K562 (cell line): ENCODE results near the gene FAM107B. TPM values are rescaled to one million over a fixed set of nuclear protein-coding genes. Genes with fewer than 3 reads are reported as not detected.

ENCODE experiments used
- ATAC-seq: fragments of 200-7000 bp; cut with Tn5 transposase; 3 replicates; pipeline ENCODE4 v1.9.1; 2020; ENCODE audit warnings: moderate library complexity
- BruUV-seq: library from RNA; stranded (reverse); fragments of 400-500 nt; replicated peaks from 2 replicates; lab custom pipeline; 2021; lab: Mats Ljungman, UMichigan
- CTCF ChIA-PET: fragments of 300-600 bp; formaldehyde crosslinking; extraction: SDS; loops from one replicate; lab custom pipeline; 2021; ENCODE audit warnings: low intra/inter-chr PET ratio; lab: Yijun Ruan, JAX
- POLR2A ChIA-PET: fragments of 300-600, 350-650 bp; sonication (Branson Sonifier 250); formaldehyde crosslinking; extraction: SDS; loops from one replicate; lab custom pipeline; 2021; ENCODE audit warnings: antibody characterized with exemption, inconsistent platforms; lab: Yijun Ruan, JAX
- DNase-seq, 4 experiments: peaks; one replicate each; pipeline versions ENCODE4 v3.0.0 to v3.0.0-alpha.2; 2011 to 2018; ENCODE audit warnings: low spot score in 3 of 4, mixed read lengths in 3 of 4; ENCODE audit errors: extremely low read depth in 1 of 4
- FAIRE-seq: peaks from 2 replicates; lab custom pipeline; 2011; peaks lifted over from hg19 to GRCh38; lab: Jason Lieb, UNC
- H2AFZ ChIP-seq: 2 replicates; pipeline ENCODE4 v1.6.0; 2011; ENCODE audit warnings: low read depth, low read length, control low read depth, inconsistent platforms
- H3K27ac ChIP-seq: fragments of 200-600 bp; 3 replicates; pipeline ENCODE4 v1.8.0; 2011; ENCODE audit warnings: low read depth, mild to moderate bottlenecking, control low read depth, inconsistent platforms, low read length, moderate library complexity, mixed read lengths; ENCODE audit errors: extremely low read depth
- H3K27me3 ChIP-seq, 2 experiments: fragments of 300-600 bp in 1 of 2; 2 replicates in 1 of 2; 3 replicates in 1 of 2; pipeline versions ENCODE4 v1.6.0 to v1.8.0; 2011; ENCODE audit warnings: inconsistent platforms in 2 of 2, low read length in 2 of 2, mild to moderate bottlenecking in 1 of 2, mixed read lengths in 1 of 2, moderate library complexity in 1 of 2; ENCODE audit not compliant: control insufficient read depth in 2 of 2, insufficient read depth in 2 of 2
- H3K36me3 ChIP-seq: fragments of 300-600 bp; 3 replicates; pipeline ENCODE4 v1.8.0; 2011; ENCODE audit warnings: mild to moderate bottlenecking, low read length, inconsistent platforms; ENCODE audit not compliant: control insufficient read depth, insufficient read depth
- H3K4me1 ChIP-seq, 2 experiments: fragments of 200-600 bp in 1 of 2; replicated peaks in 1 of 2; 2 replicates in 1 of 2; 3 replicates in 1 of 2; pipeline versions ENCODE4 v1.5.1 to v1.8.0; 2011; ENCODE audit warnings: inconsistent platforms in 2 of 2, low read length in 2 of 2, mild to moderate bottlenecking in 1 of 2, mixed read lengths in 1 of 2, moderate library complexity in 1 of 2; ENCODE audit not compliant: control insufficient read depth in 2 of 2, insufficient read depth in 2 of 2
- H3K4me2 ChIP-seq: 2 replicates; pipeline ENCODE4 v1.6.1; 2011; ENCODE audit warnings: low read length, control low read depth, inconsistent platforms, mixed read lengths; ENCODE audit not compliant: insufficient read depth
- H3K4me3 ChIP-seq: fragments of 200-600 bp; sonication (generic), shearing (Covaris generic); 2 replicates; pipeline ENCODE4 v1.5.1; 2016; ENCODE audit warnings: control low read depth, inconsistent platforms
- H3K79me2 ChIP-seq: fragments of 200-600 bp; 3 replicates; pipeline ENCODE4 v1.8.0; 2011; ENCODE audit warnings: low read length, inconsistent platforms; ENCODE audit not compliant: control insufficient read depth, insufficient read depth
- H3K9ac ChIP-seq, 2 experiments: 2 replicates each; pipeline versions ENCODE4 v1.6.0 to v1.6.1; 2011; ENCODE audit warnings: low read depth in 2 of 2, low read length in 2 of 2, control low read depth in 1 of 2, inconsistent platforms in 1 of 2, mild to moderate bottlenecking in 1 of 2, mixed read lengths in 1 of 2; ENCODE audit not compliant: insufficient read depth in 1 of 2
- H3K9me1 ChIP-seq: one replicate; pipeline ENCODE4 v1.6.0; 2011; ENCODE audit warnings: inconsistent platforms, mild to moderate bottlenecking, low read length, moderate library complexity; ENCODE audit not compliant: control insufficient read depth, insufficient read depth
- H3K9me3 ChIP-seq: replicated peaks from 2 replicates; pipeline ENCODE4 v1.5.1; 2011; ENCODE audit warnings: low read depth, low read length, inconsistent platforms; ENCODE audit not compliant: control insufficient read depth, insufficient read depth
- H4K20me1 ChIP-seq: replicated peaks from 2 replicates; pipeline ENCODE4 v1.6.1; 2011; ENCODE audit warnings: low read length, inconsistent platforms, mixed read lengths; ENCODE audit not compliant: control insufficient read depth, insufficient read depth
- BRF1 ChIP-seq: IDR thresholded peaks from 3 replicates; pipeline ENCODE4 v1.6.1; 2011; ENCODE audit warnings: borderline replicate concordance, mild to moderate bottlenecking; ENCODE audit not compliant: insufficient read length; ENCODE audit errors: extremely low read depth
- ELF1 ChIP-seq: fragments of 200-800 bp; sonication (Bioruptor generic); IDR thresholded peaks from 2 replicates; pipeline ENCODE4 v1.6.1; 2016; ENCODE audit warnings: missing genetic modification characterization, missing compliant biosample characterization
- ETS1 ChIP-seq: conservative IDR thresholded peaks from 2 replicates; pipeline ENCODE4 v1.6.1; 2011; ENCODE audit warnings: low read depth, mild to moderate bottlenecking, low read length; ENCODE audit not compliant: control insufficient read depth
- MECOM ChIP-seq: fragments of 250-450 bp; sonication (Bioruptor Pico); IDR thresholded peaks from 2 replicates; pipeline ENCODE4 v1.8.0; 2022; ENCODE audit warnings: inconsistent platforms
- MEIS2 ChIP-seq: fragments of 450-650 bp; IDR thresholded peaks from 2 replicates; pipeline ENCODE4 v1.6.1; 2014; ENCODE audit warnings: mild to moderate bottlenecking; ENCODE audit not compliant: partially characterized antibody
- MLLT1 ChIP-seq, 2 experiments: fragments of 450-650 bp; IDR thresholded peaks; 2 replicates each; pipeline ENCODE4 v1.6.1; 2016
- NFXL1 ChIP-seq: fragments of 450-650 bp; formaldehyde crosslinking; IDR thresholded peaks from 2 replicates; pipeline ENCODE4 v1.4.0; 2021; ENCODE audit warnings: mild to moderate bottlenecking
- SMAD1 ChIP-seq: fragments of 150-350 bp; IDR thresholded peaks from 2 replicates; pipeline ENCODE4 v1.6.1; 2014; ENCODE audit warnings: low read length, low read depth; ENCODE audit not compliant: partially characterized antibody
- SMARCA5 ChIP-seq: fragments of 450-650 bp; IDR thresholded peaks from 2 replicates; pipeline ENCODE4 v1.6.1; 2016
- SNIP1 ChIP-seq: fragments of 450-650 bp; IDR thresholded peaks from 2 replicates; pipeline ENCODE4 v1.7.1; 2017; ENCODE audit warnings: low read depth, mild to moderate bottlenecking
- TCF3 ChIP-seq: sonication (generic); formaldehyde crosslinking; IDR thresholded peaks from 2 replicates; pipeline ENCODE4 v1.4.0; 2020; ENCODE audit warnings: mild to moderate bottlenecking, missing genetic modification reagents
- TCFL5 ChIP-seq: fragments of 250-450 bp; sonication (Bioruptor Pico); conservative IDR thresholded peaks from 2 replicates; pipeline ENCODE4 v1.6.1; 2021; ENCODE audit warnings: mild to moderate bottlenecking, moderate library complexity, matching md5 sums
- ZNF12 ChIP-seq: sonication (generic); formaldehyde crosslinking; IDR thresholded peaks from 2 replicates; pipeline ENCODE4 v1.4.0; 2020; ENCODE audit warnings: mild to moderate bottlenecking, missing genetic modification reagents
- ZNF280A ChIP-seq: fragments of 450-650 bp; IDR thresholded peaks from 2 replicates; pipeline ENCODE4 v1.6.1; 2018; ENCODE audit warnings: mild to moderate bottlenecking, low read depth; ENCODE audit not compliant: partially characterized antibody
- ZNF778 ChIP-seq: fragments of 450-650 bp; formaldehyde crosslinking; IDR thresholded peaks from 2 replicates; pipeline ENCODE4 v1.4.0; 2020; ENCODE audit warnings: mild to moderate bottlenecking, moderate library complexity
- WGBS: fragments of 100-300 bp; shearing (Covaris generic); methylation state at CpG from one replicate; pipeline ENCODE4 v1.1.6; 2016; ENCODE audit warnings: low coverage, mixed read lengths; ENCODE audit not compliant: insufficient coverage; ENCODE audit errors: missing lambda C conversion rate; 5-methylcytosine and 5-hydroxymethylcytosine counted together
- in situ Hi-C: fragments of 300-500 bp; cut with MboI; formaldehyde crosslinking; loops from 4 replicates; pipeline ENCODE4 v1.15.0; 2018; ENCODE audit warnings: inconsistent platforms, mixed read lengths
- intact Hi-C: fragments of 100-400 bp; cut with micrococcal nuclease; formaldehyde crosslinking; loops from 2 replicates; pipeline ENCODE4 v1.14.2; 2022
- polyA plus RNA-seq, 8 experiments: library from polyadenylated mRNA; depleted of rRNA in 4 of 8; stranded (reverse) in 5 of 8; unstranded in 3 of 8; fragments of >200 nt; fragmentation: Nextera tagmentation in 2 of 8; fragmentation: Illumina TruSeq in 1 of 8; extraction: Ambion mirVana in 2 of 8; extraction: Trizol in 1 of 8; gene quantifications; 2 replicates each; pipeline versions ENCODE4 v1.2.1 to v1.2.3, GENCODE V29; 2011 to 2014; ENCODE audit warnings: inconsistent platforms in 1 of 8, missing spikeins in 1 of 8
- total RNA-seq, 7 experiments: library from RNA; depleted of rRNA in 6 of 7; stranded (reverse); fragments of >200 nt in 6 of 7; fragmentation: Illumina TruSeq in 2 of 7; extraction: Trizol in 2 of 7; gene quantifications; 2 replicates each; pipeline versions ENCODE4 v1.2.1 to v1.2.3, GENCODE V29; 2011 to 2021; ENCODE audit warnings: low replicate concordance in 1 of 7

FAM107B gene
- total and polyA plus RNA-seq, 9 of the 15 experiments (the other 6 are each of a cell fraction or from before 2014, with no cell fraction given) = 0.40 to 2.8 (median 1.4) TPM

GRCh38 chr10:14821635-14822375, 47.1 kb upstream of the FAM107B start:
- H3K4me1 ChIP-seq = no peaks in the 10 kb centered on the region; a peak in 1 of 5 replicates
- H3K9me3 ChIP-seq = no peaks in the 10 kb centered on the region
- WGBS = 11% methylated on average over 6 of the region's 6 CpGs
- H3K4me3 ChIP-seq = no peak overlapping the region
- no peak overlapping the region for H3K27ac ChIP-seq
- TF ChIP-seq MECOM (CRISPR knock-in tag) = no peak
- no peak for TF ChIP-seq ZNF280A
- TF ChIP-seq ZNF12 (CRISPR knock-in tag) = no peak
- TF ChIP-seq TCFL5 (CRISPR knock-in tag) = no peak
- TF ChIP-seq NFXL1 (CRISPR knock-in tag) = no peak
- TF ChIP-seq SMARCA5 = no peak
- no peak for TF ChIP-seq SMAD1
- TF ChIP-seq BRF1 = no peak
- no peak for TF ChIP-seq MEIS2
- TF ChIP-seq SNIP1 = no peak
- TF ChIP-seq MLLT1 (IDR thresholded peaks at IDR 0.05) = no peak
- TF ChIP-seq TCF3 = no peak
- no peak for TF ChIP-seq ELF1
- TF ChIP-seq ETS1 = no peak
- TF ChIP-seq ZNF778 (CRISPR knock-in tag) = no peak
- H3K9me1 ChIP-seq = no peaks in the 10 kb centered on the region
- no peaks in the 10 kb centered on the region for H4K20me1 ChIP-seq
- no peak for ATAC-seq
- H3K9ac ChIP-seq = no peak overlapping the region
- BruUV-seq = no TSS peak
- in situ Hi-C loops = no loop called here
- no peak overlapping the region for H2AFZ ChIP-seq
- H3K79me2 ChIP-seq = no peaks in the 10 kb centered on the region
- peaks cover 8 to 9% of the 10 kb centered on the region in 2 experiments; a peak in 4 of 5 replicates for H3K27me3 ChIP-seq
- ChIA-PET CTCF (no interaction called here), POLR2A (no interaction called here)
- no peak for FAIRE-seq
- no peaks in the 10 kb centered on the region for H3K36me3 ChIP-seq
- H3K4me2 ChIP-seq = no peak overlapping the region
- no peak for DNase-seq
- intact Hi-C loops = loop anchor here (2.0 kb wide), 1 partner anchor 285 kb away; no protein-coding TSS in a partner anchor
